Measurements from ENCODE around the gene DAO. TPM values are rescaled to one million over a fixed set of nuclear protein-coding genes. Genes with fewer than 3 reads are reported as not detected.
"Not testable (repeated sequence)": the region's sequence is repeated elsewhere in the genome, so short reads cannot be mapped to it uniquely, and the experiment has no call there.

The DAO gene
- total RNA-seq: not detected

DNA sequence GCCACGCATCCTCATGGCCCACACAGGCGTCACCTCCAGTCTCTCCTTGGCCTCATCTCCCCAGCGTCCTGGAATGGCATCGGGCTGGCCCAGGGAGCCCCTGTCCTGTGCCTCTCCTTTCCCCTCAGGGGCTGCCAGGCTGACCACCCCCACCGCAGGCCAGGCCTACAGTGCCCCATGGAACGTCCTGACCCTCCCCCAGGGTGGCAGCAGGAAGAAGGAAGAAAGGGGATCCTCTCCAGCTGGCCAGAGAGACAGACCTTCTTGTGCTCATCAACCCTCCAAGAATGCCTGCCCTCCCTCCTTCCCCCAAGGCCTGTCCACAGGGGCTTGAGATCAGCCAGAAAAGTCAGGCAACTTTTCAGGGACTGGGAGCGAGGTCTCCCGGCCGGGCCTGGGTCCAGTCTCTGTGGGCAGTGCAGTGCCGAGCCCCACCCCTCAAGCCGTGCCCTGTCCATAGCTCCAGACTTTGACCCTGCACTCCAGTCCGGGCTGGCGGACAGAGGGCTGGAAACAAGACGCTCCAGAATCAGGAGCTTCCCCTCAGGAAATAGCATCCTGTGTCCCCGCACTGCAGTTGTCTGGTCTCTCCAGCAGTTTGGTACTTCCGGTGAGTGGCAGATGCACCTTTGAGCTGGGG lies at the start of gene DAO:
TSS of gene DAO (plus strand) at position 478 of the 640 bp plus-strand sequence. CDS start 4,915 bp downstream, outside the sequence.
- ATAC-seq (peak; percentile 39), DNase-seq (ENCODE audit: low spot score) (no peak)
- intact Hi-C loops (cut with DNase I): no loop called here

DNA sequence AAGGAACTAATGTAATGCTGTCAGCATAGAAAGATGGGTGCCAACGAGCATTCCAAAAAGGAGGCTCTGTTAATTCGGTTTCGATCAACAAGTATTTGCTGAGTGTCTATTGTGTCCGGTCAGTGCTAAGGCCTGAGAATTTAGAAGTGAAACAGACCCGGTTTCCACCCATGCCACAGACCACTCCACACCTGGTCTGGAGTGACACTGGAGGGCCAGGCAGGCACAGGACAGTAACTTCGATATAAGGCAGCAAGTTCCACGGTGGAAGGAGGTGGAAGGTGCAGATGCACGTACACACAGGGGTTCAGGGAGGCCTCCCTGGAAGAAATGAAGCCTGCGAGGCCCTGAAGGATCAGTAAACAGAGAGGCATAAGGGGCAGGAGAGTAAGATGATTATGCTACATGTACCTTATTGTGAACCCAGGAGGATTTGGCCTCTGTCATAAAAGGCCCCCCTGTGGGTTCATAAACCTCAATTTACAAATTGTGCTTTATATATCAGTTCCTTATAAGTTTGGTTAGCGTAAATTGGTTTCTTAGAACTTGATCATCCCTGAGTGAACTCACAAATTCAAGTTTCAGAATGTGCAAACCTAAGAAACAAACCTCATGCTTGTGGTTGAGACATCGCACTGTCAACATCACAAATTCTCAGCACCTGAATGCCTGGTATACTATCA lies 48.4 kb upstream of the DAO start:
- DNase-seq (ENCODE audit: low spot score): no peak
- no peak for ATAC-seq
- intact Hi-C loops (cut with DNase I): no loop called here

DNA sequence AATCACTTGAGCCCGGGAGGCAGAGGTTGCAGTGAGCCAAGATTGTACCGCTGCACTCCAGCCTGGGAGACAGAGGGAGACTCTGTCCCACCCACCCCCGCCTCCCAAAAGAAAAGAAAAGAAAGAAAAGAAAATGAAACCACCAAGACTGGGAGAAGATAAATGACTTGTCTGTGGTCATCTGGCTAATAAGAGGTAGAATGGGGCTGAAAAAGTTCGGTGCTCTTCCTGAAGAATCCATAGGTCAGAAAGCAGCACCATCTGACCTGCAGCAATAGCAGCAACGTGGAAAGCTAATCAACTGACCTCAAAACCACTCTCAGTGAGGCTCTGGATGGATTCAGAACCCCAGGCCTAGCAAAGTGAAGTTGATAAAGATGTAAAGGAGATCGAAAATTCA lies 47.7 kb upstream of the DAO start:
- ATAC-seq (no peak), DNase-seq (ENCODE audit: low spot score) (no peak)
- intact Hi-C loops (cut with DNase I): no loop called here

DNA sequence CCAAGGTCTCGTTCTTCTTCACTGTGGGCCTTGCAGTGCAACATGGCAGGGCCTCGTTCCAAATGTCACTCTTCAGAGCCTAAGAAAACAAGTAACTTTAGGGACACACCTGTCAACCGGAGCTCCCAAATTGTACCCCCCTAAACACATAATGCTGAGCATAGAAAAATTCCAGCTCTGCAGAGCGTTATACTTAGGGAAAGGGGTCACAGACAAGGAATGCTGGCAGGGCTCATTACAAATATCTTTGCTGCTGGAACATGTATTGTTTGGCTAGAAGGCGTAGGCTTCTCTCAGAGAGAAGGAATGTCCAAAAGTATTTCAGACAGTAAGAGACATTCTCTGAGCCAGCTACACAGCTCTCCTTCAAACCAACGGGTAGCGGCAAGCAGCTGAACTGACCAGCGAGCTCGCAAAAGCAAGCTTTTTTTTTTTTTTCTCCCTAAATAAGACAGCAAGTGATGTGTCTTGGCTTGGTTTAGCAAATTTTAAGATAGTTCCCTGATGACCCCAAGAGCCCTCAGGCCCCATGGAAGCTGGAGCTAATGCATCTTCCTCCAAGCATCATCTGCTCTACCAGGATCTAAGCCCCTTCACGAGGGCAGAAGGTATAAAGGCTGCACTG lies 47.0 kb upstream of the DAO start:
- peak; percentile 88 for ATAC-seq
- no peak for DNase-seq (ENCODE audit: low spot score)
- intact Hi-C loops (cut with DNase I): no loop called here

DNA sequence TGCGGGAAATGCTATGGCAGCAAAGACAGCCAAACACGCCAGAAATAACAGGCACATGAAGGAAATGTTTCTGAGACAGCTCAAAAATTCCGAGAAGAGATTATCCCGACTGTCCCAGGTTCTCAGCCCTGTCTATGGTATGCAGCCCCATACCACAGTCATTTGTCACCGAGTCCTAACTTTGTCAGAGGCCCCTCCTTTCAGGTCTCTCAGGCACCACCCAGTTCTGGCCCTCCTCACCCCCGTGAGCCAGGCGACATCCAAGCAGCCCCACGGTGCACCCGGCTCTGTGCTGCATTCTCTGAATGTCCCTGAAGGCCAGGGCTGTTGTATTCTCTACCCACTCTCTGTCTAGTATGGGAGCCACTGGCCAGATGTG lies 46.5 kb upstream of the DAO start:
- intact Hi-C loops (cut with DNase I): no loop called here
- DNase-seq (ENCODE audit: low spot score) (no peak), ATAC-seq (peak; percentile 40)

DNA sequence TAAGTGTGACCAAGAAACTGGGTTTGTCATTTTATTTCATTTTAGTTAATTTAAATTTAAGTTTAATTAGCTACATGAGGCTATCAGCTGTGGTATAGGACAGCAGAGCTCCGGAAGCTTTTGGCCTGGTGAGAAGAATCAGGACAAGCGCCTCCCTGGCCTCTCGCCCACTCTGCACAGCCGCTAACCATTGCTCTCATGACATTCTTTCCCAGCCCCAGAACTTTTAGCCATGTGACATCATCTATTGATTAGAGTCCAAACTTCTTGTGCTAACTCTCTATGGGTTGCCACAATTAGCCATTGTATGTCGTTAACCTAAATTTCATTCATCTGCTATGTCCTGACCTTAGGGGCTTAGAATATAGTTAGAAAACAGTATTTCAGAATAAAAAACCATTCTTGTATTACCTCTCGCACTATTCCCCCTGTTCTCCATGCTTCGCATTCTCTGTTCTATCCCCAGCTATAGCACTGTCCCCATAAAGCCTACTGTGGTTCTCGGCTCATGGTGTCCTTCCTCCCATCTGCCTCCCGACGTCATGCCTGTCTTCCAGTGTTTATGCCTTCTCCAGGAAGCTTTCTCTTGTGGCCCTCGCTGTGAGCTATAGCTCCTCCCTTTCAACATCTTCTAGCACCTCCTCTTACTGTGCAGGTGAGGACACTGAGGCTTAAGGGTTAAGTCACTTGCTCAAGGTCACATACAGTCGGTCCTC lies 46.0 kb upstream of the DAO start:
- intact Hi-C loops (cut with DNase I): no loop called here
- peak; percentile 79 for DNase-seq (ENCODE audit: low spot score)
- peak; percentile 54 for ATAC-seq

DNA sequence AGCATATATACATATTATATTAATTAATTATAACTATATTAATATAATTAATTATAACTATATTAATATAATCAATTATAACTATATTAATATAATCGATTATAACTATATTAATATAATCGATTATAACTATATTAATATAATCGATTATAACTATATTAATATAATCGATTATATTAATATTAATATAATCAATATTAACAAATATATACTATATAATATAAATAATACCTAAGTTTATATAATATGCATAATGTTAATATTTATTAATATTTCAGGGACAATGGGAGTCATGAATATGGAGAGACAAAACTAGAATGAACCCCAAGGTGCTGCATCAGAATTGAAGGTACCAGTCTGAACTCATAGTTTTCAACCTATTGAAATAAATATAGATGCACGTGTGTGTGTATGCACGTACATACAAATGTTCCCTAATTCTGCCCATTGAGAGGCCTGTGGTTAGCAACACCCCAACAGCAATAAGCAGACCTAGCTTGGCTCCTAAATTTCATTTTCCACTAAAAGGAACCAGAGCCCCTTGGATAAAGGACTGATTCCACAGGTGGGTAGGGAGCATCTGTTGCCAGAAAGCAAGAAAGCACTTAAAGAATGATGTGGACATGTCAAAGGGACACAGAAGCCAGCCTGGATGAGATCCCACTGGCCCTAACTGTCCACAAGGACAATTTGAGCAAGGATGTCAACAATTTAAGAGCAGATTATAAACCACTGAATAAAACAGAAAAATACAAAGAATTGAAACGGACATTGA lies 43.8 kb upstream of the DAO start:
- DNase-seq (ENCODE audit: low spot score): no peak
- no peak for ATAC-seq
- intact Hi-C loops (cut with DNase I): no loop called here

DNA sequence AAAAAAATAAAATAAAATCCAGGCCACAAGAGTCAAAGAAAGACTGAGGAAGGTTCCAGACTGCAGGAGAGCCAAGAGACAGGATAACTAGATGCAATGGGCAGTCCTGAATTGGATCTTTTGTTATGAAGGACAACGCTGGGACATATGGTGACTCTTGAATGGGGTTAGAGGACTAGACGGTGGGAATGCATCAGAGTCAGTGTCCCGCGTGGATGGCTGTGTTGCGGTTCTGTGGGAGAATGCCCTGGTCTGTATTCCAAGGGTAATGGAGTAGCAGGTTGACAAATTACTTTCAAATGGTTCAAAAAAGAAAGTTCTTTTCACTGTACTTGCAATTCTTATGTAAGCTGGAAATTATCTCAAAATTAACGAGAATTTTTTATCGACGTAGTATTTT lies 42.7 kb upstream of the DAO start:
- intact Hi-C loops (cut with DNase I): no loop called here
- DNase-seq (ENCODE audit: low spot score): no peak
- ATAC-seq: no peak

DNA sequence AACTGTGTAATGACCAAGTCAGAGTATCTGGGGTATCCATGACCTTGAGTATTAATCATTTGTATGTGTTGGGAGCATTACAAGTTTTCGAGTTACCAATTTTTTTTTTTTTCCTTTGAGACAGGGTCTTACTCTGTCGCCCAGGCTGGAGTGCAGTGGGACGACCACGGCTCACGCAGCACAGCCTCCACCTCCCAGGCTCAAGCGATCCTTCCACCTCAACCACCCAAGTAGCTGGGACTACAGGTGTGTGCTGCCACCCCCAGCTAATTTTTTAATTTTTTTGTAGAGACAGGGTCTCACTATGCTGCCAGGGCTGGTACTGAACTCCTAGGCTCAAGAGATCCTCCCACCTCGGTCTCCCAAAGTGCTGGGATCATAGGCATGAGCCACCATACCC lies 42.2 kb upstream of the DAO start:
- ATAC-seq (no peak), DNase-seq (ENCODE audit: low spot score) (no peak)
- intact Hi-C loops (cut with DNase I): no loop called here

DNA sequence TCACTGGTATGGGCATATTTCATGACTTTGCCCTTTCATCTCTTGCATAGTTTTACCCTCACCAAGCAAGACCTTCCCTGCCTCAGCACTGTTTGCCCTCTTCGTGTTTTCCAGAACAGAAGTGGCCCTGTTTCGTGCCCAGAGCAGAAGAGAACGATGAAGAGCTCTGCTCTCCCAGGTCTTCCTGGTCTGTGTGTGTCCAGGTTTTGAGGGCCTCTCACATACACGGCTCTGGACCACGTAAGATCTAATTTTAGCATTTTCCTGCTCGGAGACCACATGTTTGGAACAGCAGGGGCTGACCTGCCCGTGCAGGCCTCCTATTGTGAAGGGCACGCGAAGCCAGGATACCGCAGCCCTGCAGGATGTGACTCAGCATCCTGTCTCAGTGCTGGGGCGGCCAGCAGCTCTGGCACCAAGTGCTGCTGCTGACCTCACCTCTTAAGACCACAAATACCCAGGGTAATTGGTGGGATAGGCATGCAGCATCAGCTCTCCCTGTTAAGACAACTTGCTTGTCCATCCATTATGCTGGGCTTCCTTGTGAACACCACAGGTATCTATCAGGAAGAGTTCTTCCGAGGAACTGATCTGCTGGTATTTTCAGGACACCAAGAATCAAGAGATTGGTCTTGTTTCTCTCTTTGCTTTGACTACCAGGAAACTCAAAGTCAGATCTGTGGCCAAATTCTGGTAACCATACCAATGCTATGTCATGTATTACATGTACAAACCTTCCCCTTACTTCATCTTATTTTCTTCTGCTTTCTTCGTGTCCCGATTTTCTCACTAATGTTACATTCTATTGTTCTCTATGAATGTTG lies 41.5 kb upstream of the DAO start:
- intact Hi-C loops (cut with DNase I): no loop called here
- DNase-seq (ENCODE audit: low spot score) (peak; percentile 82), ATAC-seq (peak; percentile 87)

DNA sequence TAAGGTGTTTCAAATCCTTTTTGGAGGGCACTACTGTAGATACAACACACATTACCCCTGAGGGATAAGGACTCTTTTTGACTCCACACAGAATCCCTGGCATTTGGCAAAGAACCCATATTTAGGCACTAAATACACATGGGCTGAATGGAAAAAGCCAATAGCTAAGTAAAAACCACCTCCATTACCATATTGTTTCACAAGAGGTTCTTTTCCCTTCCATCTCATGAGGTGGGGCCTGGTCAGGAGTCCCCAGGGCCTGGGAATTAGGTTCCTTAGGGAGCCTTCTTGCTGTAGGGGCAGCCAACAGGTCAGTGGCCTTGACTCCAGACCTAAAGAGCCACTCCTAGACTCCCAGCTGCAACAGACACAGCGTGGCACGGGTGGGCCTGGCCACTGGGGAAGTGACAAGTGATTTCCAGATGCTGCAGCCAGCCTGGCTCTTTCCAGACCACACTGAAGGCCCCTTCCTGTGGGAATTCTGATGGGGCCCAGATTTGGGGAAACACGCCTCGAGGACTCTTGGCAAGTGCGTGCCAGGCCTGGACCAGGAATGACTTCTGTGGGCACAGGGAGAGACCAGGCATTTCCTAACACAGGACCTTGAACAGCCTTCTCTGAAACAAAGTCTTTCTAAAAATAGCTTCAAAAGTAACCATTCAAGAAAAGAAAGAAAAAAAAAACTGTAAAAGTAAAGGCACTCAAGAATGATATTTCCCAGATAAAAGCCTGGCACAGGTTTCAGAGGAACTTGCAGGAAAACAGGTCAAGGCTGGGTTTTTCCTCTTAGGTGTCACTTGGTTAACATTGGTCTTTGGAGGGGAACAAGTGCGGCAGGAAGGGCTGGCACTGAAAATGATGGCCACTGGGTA lies 40.6 kb upstream of the DAO start:
- ATAC-seq: peak; percentile 55
- intact Hi-C loops (cut with DNase I): no loop called here
- DNase-seq (ENCODE audit: low spot score): no peak

DNA sequence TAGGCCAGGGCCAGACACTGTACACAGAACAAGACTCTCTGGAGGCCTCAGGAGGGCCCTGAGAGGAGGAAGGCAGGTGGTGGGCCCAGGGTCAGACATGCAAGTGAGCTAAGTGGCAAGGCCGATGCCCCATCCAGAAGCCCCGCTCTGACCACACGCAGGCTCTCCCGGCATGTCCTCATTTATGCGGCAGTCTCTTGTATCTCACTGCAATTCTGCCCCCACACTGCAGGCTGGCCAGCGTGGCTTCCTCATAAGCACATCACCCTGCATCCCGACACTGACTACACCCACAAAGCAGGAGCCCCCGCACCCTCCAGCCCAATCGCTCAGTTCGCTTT lies 40.0 kb upstream of the DAO start:
- ATAC-seq (peak; percentile 21), DNase-seq (ENCODE audit: low spot score) (no peak)
- intact Hi-C loops (cut with DNase I): no loop called here

DNA sequence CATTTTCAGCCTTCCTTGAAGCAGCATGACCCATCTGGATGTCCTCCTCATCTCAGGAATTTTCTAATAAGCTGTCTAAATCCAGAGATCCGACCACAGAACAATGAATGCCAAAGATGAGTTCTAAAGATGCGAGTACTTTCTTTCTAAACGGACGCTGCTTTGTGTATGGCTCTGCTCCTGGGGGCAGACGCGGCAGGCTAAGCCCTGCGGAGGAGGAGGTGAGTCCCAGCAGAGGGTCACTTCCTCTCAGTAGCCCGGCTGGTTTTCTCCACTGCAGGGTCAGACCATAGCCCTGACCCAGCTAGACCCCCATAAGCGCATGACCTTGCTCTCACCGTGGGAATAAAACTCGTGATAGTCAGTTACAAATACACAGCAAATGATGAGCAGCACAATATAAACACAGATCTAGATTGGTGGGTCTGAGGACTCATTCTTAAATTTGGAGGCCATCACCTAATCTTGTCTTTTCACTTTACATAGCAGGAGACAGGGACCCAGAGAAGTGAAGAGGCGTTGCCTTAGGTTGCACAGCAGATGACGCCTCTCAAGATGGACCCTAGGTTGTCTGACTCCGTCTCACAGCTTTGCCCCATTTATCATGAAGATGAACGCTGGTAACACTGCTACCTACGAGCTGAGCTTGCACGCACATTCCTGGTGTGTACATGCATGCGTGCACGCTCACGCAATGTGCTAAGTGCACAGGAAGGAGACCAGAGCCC lies 39.1 kb upstream of the DAO start:
- DNase-seq (ENCODE audit: low spot score): no peak
- peak; percentile 13 for ATAC-seq
- intact Hi-C loops (cut with DNase I): no loop called here

DNA sequence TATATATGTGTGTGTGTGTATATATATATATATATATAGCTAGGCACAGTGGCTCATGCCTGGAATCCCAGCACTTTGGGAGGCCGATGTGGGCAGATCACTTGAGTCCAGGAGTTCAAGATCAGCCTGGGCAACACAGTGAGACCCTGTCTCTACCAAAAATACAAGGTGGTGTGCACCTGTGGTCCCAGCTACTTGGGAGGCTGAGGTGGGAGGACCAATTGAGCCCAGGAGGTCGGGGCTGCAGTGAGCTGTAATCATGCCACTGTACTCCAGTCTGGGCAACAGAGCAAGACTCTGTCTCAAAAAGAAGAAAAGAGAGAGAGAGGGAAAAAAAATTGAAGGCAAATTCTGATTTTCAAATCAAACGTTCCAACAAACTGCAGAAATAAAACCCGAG lies 38.1 kb upstream of the DAO start:
- ATAC-seq; DNase-seq (ENCODE audit: low spot score); intact Hi-C loops (cut with DNase I): not testable (repeated sequence)

DNA sequence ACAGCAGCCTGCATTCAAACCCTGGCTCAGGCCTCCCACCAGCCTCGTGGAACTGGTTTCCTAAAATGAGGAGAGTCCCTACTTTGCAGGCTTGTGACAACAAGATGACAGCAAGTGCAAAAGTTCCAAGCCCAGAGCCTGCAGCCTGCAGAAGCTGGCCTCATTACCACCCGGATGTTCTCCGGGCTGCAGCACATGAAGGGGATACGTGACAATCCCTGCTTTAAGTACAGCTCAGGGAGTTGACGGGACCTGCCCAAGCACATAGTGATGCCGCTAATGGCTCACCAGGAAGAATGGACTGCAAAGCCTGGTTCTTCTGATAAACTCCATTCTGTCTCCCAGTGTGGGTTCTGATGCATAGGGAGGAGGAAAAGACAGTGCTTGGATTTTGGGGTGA lies 37.5 kb upstream of the DAO start:
- intact Hi-C loops (cut with DNase I): no loop called here
- ATAC-seq: no peak
- no peak for DNase-seq (ENCODE audit: low spot score)

DNA sequence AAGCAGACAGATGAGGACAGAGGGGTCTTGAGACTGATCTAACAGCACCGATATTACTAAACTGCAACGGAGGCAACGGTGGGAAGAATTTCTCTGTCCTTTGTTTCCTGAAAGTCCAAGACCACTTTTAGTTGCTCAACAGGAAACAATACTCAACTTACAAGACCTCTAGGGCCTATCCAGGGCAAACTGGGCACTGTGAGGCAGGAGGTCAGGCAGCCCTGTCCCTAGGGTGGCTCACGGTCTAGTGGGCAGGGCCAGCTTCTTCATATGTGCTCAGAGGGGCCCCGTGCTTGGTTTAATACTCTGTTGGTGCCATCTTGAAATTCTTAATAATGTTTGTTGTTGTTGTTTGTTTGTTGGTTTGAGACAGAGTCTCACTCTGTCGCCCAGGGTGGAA lies 36.7 kb upstream of the DAO start:
- DNase-seq (ENCODE audit: low spot score): no peak
- intact Hi-C loops (cut with DNase I): no loop called here
- ATAC-seq: no peak

DNA sequence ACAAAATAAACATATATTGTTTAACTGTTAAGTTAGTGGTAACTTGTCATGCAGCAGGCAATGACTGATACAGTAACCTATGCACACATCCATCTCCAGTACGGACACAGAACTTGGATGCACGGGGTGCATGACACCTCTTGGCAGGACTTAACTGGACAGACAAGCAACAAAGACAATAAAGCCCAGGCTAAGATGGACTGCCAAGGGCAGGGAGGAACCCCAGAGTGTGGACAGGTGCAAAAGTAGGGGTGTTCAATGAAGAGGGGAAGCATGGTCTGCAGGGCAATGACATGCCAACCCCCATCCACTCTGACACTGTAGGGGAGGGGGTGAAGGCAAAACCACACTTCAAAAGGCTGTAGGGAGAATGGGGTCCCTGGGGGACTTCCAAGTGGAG lies 34.2 kb upstream of the DAO start:
- no peak for ATAC-seq
- no peak for DNase-seq (ENCODE audit: low spot score)
- intact Hi-C loops (cut with DNase I): no loop called here

All from sciatic nerve (tissue), 2 donors.